Chondrocyte (in vitro differentiated cells): ENCODE data around the gene BRAT1. TPM values are rescaled to one million over a fixed set of nuclear protein-coding genes. Genes with fewer than 3 reads are reported as not detected.

ENCODE experiments used
- DNase-seq: peaks from one replicate; pipeline ENCODE4 v3.0.0; 2021; ENCODE audit warnings: mixed read lengths, low spot score
- H3K27ac Mint-ChIP-seq: one replicate; pipeline ENCODE4 v1.8.0; 2021; ENCODE audit warnings: mild to moderate bottlenecking, moderate library complexity, mixed read lengths; ENCODE audit not compliant: unreplicated experiment
- H3K27me3 Mint-ChIP-seq: 2 replicates; pipeline ENCODE4 v1.8.0; 2021; ENCODE audit warnings: low read depth, mixed read lengths
- H3K36me3 Mint-ChIP-seq: 2 replicates; pipeline ENCODE4 v1.8.0; 2021; ENCODE audit warnings: low read depth, mixed read lengths
- H3K4me1 Mint-ChIP-seq: 2 replicates; pipeline ENCODE4 v1.8.0; 2021; ENCODE audit warnings: low read depth, mild to moderate bottlenecking, mixed read lengths
- H3K4me3 Mint-ChIP-seq: one replicate; pipeline ENCODE4 v1.8.0; 2021; ENCODE audit warnings: mild to moderate bottlenecking, moderate library complexity, mixed read lengths; ENCODE audit not compliant: unreplicated experiment
- H3K9me3 Mint-ChIP-seq: 2 replicates; pipeline ENCODE4 v1.8.0; 2021; ENCODE audit warnings: low read depth, mixed read lengths
- total RNA-seq: library from RNA; stranded (reverse); gene quantifications from 3 replicates; pipeline ENCODE4 v1.2.1, GENCODE V29; 2021
- TF ChIP-seq, protein P1 (sequence below): fragments of 200-600 bp; sonication (generic); IDR thresholded peaks from 2 replicates; pipeline ENCODE4 v1.5.0; 2021; ENCODE audit warnings: antibody characterized with exemption, mild to moderate bottlenecking, moderate library complexity

Gene BRAT1
- total RNA-seq, 1 donor from 2014 or later, result 19.6 TPM

DNA sequence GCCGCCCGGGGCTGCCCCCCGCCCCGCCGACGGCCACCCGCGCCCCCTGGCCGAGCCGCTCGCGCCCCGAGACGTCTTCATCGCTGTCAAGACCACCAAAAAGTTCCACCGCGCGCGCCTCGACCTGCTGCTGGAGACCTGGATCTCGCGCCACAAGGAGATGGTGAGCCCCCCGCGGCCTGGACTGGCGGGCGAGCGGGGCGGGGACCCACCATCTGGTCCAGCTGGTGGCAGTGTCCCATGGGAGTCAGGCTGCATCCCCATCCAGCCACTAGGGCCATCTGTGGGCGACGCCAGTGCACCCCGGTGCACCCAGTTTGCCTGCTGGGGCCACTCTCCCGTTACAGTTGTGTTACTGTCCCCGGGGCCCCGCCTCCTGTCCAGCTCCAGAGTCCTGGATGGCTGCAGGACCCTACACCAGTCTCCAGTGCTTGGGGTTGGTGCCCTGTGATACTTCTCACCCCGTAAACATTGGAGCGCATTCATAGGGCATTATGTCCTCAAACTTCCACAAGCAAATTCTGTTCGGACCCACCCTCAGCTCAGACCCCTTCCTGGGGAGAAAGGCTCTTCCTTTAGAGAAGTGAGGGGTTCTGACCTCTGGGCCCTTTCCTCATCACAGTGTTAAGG is 35.1 kb downstream of the BRAT1 start:
- peaks cover 3% of the 10 kb centered on the region for H3K36me3 Mint-ChIP-seq
- TF ChIP-seq, protein P1, sequence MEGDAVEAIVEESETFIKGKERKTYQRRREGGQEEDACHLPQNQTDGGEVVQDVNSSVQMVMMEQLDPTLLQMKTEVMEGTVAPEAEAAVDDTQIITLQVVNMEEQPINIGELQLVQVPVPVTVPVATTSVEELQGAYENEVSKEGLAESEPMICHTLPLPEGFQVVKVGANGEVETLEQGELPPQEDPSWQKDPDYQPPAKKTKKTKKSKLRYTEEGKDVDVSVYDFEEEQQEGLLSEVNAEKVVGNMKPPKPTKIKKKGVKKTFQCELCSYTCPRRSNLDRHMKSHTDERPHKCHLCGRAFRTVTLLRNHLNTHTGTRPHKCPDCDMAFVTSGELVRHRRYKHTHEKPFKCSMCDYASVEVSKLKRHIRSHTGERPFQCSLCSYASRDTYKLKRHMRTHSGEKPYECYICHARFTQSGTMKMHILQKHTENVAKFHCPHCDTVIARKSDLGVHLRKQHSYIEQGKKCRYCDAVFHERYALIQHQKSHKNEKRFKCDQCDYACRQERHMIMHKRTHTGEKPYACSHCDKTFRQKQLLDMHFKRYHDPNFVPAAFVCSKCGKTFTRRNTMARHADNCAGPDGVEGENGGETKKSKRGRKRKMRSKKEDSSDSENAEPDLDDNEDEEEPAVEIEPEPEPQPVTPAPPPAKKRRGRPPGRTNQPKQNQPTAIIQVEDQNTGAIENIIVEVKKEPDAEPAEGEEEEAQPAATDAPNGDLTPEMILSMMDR, result peak; percentile 10

DNA sequence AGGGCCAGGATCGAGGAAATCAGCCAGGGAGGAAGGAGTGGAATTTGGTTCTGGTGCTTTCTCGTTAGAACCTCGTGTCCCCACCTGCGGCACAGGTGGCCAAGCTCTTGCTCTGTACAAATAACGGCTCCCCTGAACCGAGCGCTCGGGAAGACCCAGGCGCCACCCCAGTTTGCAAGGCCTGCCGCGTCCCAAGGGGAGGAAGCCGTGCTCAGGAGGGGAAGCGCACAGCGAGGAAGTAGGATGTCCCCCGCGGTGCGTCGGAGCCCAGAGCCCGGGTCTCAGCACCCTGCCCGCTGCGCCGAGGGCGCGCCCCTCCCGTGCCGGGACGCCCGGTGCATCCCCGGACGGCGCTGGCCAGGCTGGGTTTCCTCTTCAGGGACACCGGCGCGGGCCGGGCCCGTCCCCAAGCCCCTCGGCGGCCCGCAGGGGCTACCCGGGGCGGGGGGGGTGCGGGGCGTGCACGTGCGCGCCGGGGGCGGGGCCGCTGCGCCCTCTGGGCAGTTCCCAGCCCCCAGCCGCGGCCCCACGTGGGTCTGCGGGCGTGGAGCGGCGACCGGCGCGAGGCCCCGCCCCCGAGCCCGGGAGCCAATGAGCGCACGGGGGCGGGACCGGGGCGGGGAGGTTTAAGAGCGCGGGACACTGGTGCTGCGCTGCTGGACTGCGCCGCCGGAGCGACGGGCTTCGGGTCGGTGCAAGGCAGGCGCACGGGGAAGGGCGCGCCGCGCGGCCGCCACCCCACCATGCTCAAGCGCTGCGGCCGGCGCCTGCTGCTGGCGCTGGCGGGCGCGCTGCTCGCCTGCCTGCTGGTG is 36.0 kb downstream of the BRAT1 start, which contains the start of gene LFNG:
Gene LFNG (plus strand): TSS at position 656 of the 812 bp plus-strand sequence. CDS start 88 bp downstream, at position 744.
- no peak for DNase-seq
- H3K36me3 Mint-ChIP-seq, result peaks cover 3% of the 10 kb centered on the region
- H3K4me1 Mint-ChIP-seq, result peaks cover 66% of the 10 kb centered on the region
- no peaks in the 10 kb centered on the region for H3K9me3 Mint-ChIP-seq
- no peaks in the 10 kb centered on the region for H3K27me3 Mint-ChIP-seq
- TF ChIP-seq, protein P1, result no peak
- H3K4me3 Mint-ChIP-seq, result peak within 1 kb of the TSS; percentile 80
- H3K27ac Mint-ChIP-seq, result peak within 1 kb of the TSS; percentile 32

More for the DNA sequence above, 35.1 kb downstream of the BRAT1 start:
- Mint-ChIP-seq H3K4me3 (peak overlapping the region; percentile 80), H3K27me3 (no peaks in the 10 kb centered on the region), H3K27ac (peak overlapping the region; percentile 32), H3K9me3 (no peaks in the 10 kb centered on the region), H3K4me1 (peaks cover 66% of the 10 kb centered on the region)
- DNase-seq, result no peak

DNA sequence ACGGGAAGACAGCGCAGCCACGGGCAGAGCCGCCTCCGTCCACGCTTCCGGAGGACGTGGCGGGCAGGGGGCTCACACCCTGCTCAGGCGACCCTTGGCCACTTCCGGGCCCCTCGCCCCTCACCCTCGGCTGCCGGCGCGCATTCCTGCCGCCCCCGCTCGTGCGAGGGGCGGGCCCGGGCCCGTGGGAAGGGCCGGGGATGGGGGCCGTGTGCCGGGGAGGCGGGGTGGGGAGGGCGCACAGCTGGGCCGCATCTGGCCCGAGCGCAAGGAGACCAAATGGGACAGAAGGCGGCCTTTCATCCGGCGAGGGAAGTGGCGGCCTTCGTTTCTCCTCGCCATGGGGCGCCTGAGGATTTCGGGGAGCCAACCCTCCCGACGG is 36.6 kb downstream of the BRAT1 start:
- no peaks in the 10 kb centered on the region for H3K27me3 Mint-ChIP-seq
- no peak for DNase-seq
- TF ChIP-seq, protein P1, result no peak
- H3K27ac Mint-ChIP-seq, result peak overlapping the region; percentile 86
- H3K9me3 Mint-ChIP-seq, result no peaks in the 10 kb centered on the region
- H3K4me1 Mint-ChIP-seq, result peaks cover 63% of the 10 kb centered on the region
- peaks cover 3% of the 10 kb centered on the region for H3K36me3 Mint-ChIP-seq
- peak overlapping the region; percentile 64 for H3K4me3 Mint-ChIP-seq

DNA sequence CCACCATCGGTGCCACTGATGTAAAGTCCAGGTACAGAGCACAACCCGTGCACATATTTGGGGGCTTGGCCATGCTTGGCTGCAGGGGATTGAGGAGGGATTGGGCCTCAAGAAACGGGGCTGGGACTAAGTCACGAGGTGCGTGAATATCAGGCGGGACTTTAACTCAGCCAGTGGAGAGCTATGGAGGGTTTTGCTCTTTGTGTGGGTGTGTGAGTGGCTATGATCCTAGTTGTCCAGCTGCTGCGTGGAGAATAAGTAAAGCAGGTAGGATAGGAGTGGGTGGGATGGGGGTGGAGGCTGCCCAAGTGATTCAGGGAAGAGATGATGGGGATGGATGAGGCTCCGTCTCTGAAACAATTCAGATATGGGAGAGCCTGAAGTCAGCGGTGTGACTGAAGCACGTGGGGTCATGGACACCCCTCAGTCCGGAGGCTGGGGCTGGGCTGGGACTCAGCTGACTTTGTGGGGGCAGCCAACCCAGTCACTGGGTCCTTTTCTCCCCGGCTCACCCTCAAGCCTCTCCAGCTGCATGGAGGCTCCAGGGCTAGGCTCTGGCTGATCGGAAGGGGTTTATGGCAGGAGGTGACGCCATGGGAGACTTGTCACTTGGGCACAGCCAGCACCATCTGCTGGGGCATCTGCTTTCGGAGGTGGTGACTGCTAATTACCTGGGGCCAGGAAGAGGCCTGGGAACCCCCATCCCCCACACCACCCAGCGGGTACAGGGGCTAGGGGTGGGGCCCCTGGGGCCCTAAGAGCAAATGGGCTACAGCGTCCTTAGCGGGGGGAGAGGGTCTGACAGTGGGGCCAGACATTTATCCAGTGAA is 37.4 kb downstream of the BRAT1 start:
- peak overlapping the region; percentile 86 for H3K27ac Mint-ChIP-seq
- TF ChIP-seq, protein P1, result no peak
- peak overlapping the region; percentile 42 for H3K4me3 Mint-ChIP-seq
- no peaks in the 10 kb centered on the region for H3K9me3 Mint-ChIP-seq
- H3K27me3 Mint-ChIP-seq, result no peaks in the 10 kb centered on the region
- peaks cover 1% of the 10 kb centered on the region for H3K36me3 Mint-ChIP-seq
- peaks cover 56% of the 10 kb centered on the region for H3K4me1 Mint-ChIP-seq
- DNase-seq, result no peak

DNA sequence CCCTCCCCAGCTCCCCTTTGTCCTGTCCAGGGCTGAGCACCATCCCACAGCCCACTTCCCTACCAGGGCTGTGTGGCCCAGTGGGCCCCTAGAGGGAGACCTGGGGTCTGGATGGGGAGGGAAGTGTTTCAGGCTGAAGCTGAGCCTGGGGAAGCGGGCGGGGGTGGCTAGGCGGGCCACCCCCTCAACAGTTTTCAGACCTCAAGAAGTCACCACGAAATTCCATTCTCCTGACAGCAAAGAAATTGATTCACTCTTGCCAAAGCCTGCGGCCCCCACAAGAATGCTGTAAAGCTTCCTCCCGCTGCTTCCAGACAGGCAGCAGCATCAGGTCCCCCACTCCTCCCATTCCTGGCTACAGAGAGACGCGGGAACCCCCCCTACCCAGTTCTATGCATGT is 38.3 kb downstream of the BRAT1 start:
- H3K36me3 Mint-ChIP-seq, result no peaks in the 10 kb centered on the region
- peaks cover 54% of the 10 kb centered on the region for H3K4me1 Mint-ChIP-seq
- H3K27ac Mint-ChIP-seq, result peak overlapping the region; percentile 86
- H3K9me3 Mint-ChIP-seq, result no peaks in the 10 kb centered on the region
- DNase-seq, result no peak
- H3K4me3 Mint-ChIP-seq, result no peak overlapping the region
- TF ChIP-seq, protein P1, result peak; percentile 36
- H3K27me3 Mint-ChIP-seq, result no peaks in the 10 kb centered on the region
